Heart right ventricle (tissue), 16 donors: Measurements from ENCODE around the gene EBI3. TPM values are rescaled to one million over a fixed set of nuclear protein-coding genes. Genes with fewer than 3 reads are reported as not detected.

Experiments
- ATAC-seq, 8 donors: fragments of 200-7000 bp; cut with Tn5 transposase; one replicate each; pipeline ENCODE4 v1.9.1; 2020; ENCODE audit warnings: mild to moderate bottlenecking in 8 of 8, moderate library complexity in 8 of 8, moderate number of reproducible peaks in 1 of 8
- DNase-seq, 2 donors: peaks; one replicate each; pipeline ENCODE4 v3.0.0-alpha.2; 2020
- H3K27ac ChIP-seq, 10 donors: fragments of 200-600 bp; sonication (generic) in 2 of 10; one replicate each; pipeline versions ENCODE4 v1.5.0 to v1.8.0; 2020 to 2022; ENCODE audit warnings: mild to moderate bottlenecking in 3 of 10
- H3K27me3 ChIP-seq, 7 donors: fragments of 200-600 bp; one replicate each; pipeline ENCODE4 v1.8.0; 2021 to 2022; ENCODE audit warnings: mild to moderate bottlenecking in 2 of 7
- H3K36me3 ChIP-seq, 9 donors: fragments of 200-600 bp; sonication (generic) in 1 of 9; one replicate each; pipeline versions ENCODE4 v1.5.0 to v1.8.0; 2020 to 2022; ENCODE audit warnings: mild to moderate bottlenecking in 2 of 9
- H3K4me1 ChIP-seq, 9 donors: fragments of 200-600 bp; sonication (generic) in 1 of 9; one replicate each; pipeline versions ENCODE4 v1.5.0 to v1.8.0; 2020 to 2022; ENCODE audit warnings: mild to moderate bottlenecking in 4 of 9
- H3K4me3 ChIP-seq, 10 donors: fragments of 200-600 bp; sonication (generic) in 2 of 10; one replicate each; pipeline versions ENCODE4 v1.5.0 to v1.8.0; 2020 to 2022; ENCODE audit warnings: mild to moderate bottlenecking in 7 of 10, moderate library complexity in 2 of 10
- H3K9me3 ChIP-seq, 11 donors: fragments of 200-600 bp in 10 of 11; sonication (generic) in 2 of 11; one replicate each; pipeline versions ENCODE4 v1.5.0 to v1.8.0; 2013 to 2022; ENCODE audit warnings: mild to moderate bottlenecking in 2 of 11, control low read depth in 1 of 11, moderate library complexity in 1 of 11
- CTCF ChIP-seq, 9 donors: fragments of 200-600 bp; sonication (generic) in 2 of 9; IDR thresholded peaks; one replicate each; pipeline versions ENCODE4 v1.5.0 to v1.8.0; 2021 to 2022; ENCODE audit warnings: antibody characterized with exemption in 9 of 9, mild to moderate bottlenecking in 5 of 9, moderate library complexity in 1 of 9
- WGBS, 2 donors: extraction: QIAGEN DNeasy Blood & Tissue Kit; methylation state at CpG; one replicate each; pipeline ENCODE4 v1.1.7; 2013; ENCODE audit warnings: inconsistent platforms in 1 of 2; 5-methylcytosine and 5-hydroxymethylcytosine counted together
- intact Hi-C, 10 donors: fragments of 100-400 bp; cut with DNase I; formaldehyde crosslinking; loops; one replicate each; pipeline versions ENCODE4 v1.11.1 to v1.14.2; 2022
- polyA plus RNA-seq, 2 donors: library from polyadenylated mRNA; stranded (reverse); fragments of 200-250 nt; gene quantifications; one replicate each; pipeline ENCODE4 v1.2.3, GENCODE V29; 2013
- total RNA-seq, 10 donors: library from RNA; stranded (reverse); fragmentation: NEBNext Ultra II Directional in 3 of 10; extraction: Animal tissue kit (Norgen Biotek cat#: 25700) in 3 of 10; gene quantifications; one replicate each; pipeline versions ENCODE4 v1.2.1 to v1.2.4, GENCODE V29; 2021 to 2023
- donor health status: Arrhythmogenic right ventricular cardiomyopathy.
- donor health status: ischemic (EF 13 %, LVEDD 7.1; RV severe dilation, severe dysfunction).
- donor health status: healthy with polysubstance abuse.
- donor health status: DM: no; HTN: yes; CAD: no.
- donor health status: DM: no; HTN: no; CAD: no.
- donor health status: ischemic (EF 25% LVEDD 6.9; RV normal size, moderate dysfunction).
- donor health status: ischemic (EF 25% LVEDD 5.7; RV mildly dilated, moderate dysfunction).
- donor health status: healthy.
- donor health status: DM: yes; HTN: yes; CAD: no.
- donor health status: Ischemic cardiomyopathy.
- donor health status: ischemic (EF 35%, LVEDD 5.7; RV mildly dilated, moderate dysfunction).
- donor health status: nonischemic (EF 11% LVEDD 7.7; RV severe dilation, severe dysfunction).
- donor health status: DM: yes; HTN: yes; CAD: no.
- donor health status: PGD.
- donor health status: ischemic (EF 29% LVEDD 5.4; RV normal size, mild dysfunction).
- donor health status: nonischemic (EF 23%, LVEDD 6.1; RV moderate dilation, normal function).

EBI3 gene
- total and polyA plus RNA-seq, 12 donors, result 0.49 to 2.4 (median 0.81) TPM; not detected in 4

GRCh38 chr19:4197625-4198466 lies 31.5 kb upstream of the EBI3 start:
- no peaks in the 10 kb centered on the region for H3K9me3 ChIP-seq
- peaks cover 22 to 67% (median 65%) of the 10 kb centered on the region in 7 donors for H3K27me3 ChIP-seq
- intact Hi-C loops, result no loop called here
- H3K4me3 ChIP-seq, result peak overlapping the region in 2 of 10 donors; percentile 8 to 10
- DNase-seq, result no peak
- H3K27ac ChIP-seq, result no peak overlapping the region
- WGBS, 2 donors, result 19 to 20% methylated on average over 44 to 63 of the region's 70 CpGs
- TF ChIP-seq CTCF (IDR thresholded peaks at IDR 0.05), result no peak
- ATAC-seq, result no peak
- peaks cover 0 to 9% (median 3%) of the 10 kb centered on the region in 9 donors for H3K4me1 ChIP-seq
- H3K36me3 ChIP-seq, result no peaks in the 10 kb centered on the region

GRCh38 chr19:4198467-4199126 lies 30.7 kb upstream of the EBI3 start:
- Histone ChIP-seq H3K27ac (no peak overlapping the region), H3K4me1 (peaks cover 0 to 9% (median 3%) of the 10 kb centered on the region in 9 donors), H3K36me3 (no peaks in the 10 kb centered on the region), H3K9me3 (no peaks in the 10 kb centered on the region), H3K4me3 (peak overlapping the region in 2 of 10 donors; percentile 8 to 10), H3K27me3 (peaks cover 22 to 63% (median 58%) of the 10 kb centered on the region in 7 donors)
- intact Hi-C loops, result no loop called here
- 5 to 8% methylated on average over 24 to 28 of the region's 28 CpGs for WGBS, 2 donors
- no peak for TF ChIP-seq CTCF (IDR thresholded peaks at IDR 0.05)
- ATAC-seq (no peak), DNase-seq (no peak)

DNA sequence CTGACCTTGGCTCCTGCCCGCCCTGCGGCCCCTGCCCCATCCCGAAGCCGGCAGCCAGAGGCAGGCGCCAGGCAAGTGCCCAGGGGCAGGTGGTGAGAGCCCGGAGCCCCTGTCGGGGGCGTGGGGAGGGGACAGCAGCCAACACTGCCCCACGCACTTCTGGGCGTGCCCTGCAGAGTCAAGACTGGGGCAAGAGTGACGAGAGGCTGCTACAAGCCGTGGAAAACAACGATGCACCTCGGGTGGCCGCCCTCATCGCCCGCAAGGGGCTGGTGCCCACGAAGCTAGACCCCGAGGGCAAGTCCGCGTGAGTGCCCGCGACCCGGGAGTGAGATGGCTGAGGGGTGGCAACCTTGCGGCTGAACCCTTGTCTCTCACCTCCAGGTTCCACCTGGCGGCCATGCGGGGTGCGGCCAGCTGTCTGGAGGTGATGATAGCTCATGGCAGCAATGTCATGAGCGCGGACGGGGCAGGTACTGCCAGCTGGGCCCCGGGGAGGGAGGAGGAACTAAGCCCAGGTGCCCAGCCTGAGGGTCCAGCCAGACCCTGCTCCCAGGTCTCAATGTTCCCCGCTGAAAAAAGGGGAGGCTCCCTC lies 29.5 kb upstream of the EBI3 start:
- Histone ChIP-seq H3K27ac (no peak overlapping the region), H3K9me3 (no peaks in the 10 kb centered on the region), H3K4me3 (no peak overlapping the region), H3K36me3 (no peaks in the 10 kb centered on the region), H3K4me1 (peaks cover 0 to 10% (median 6%) of the 10 kb centered on the region in 9 donors), H3K27me3 (peaks cover 22 to 53% (median 48%) of the 10 kb centered on the region in 7 donors)
- DNase-seq (no peak), ATAC-seq (no peak)
- intact Hi-C loops, result loop anchor here in 7 of 10 donors (5.0 to 10.0 kb wide), 3 partner anchors 212 to 535 kb away; partner anchors contain the start of gene EEF2 (in 6 of the 7)
- 73 to 75% methylated on average over 33 of the region's 33 CpGs for WGBS, 2 donors
- TF ChIP-seq CTCF (IDR thresholded peaks at IDR 0.05), result no peak

GRCh38 chr19:4200940-4201542 lies 28.3 kb upstream of the EBI3 start:
- Histone ChIP-seq H3K27ac (no peak overlapping the region), H3K36me3 (no peaks in the 10 kb centered on the region), H3K27me3 (peaks cover 22 to 41% (median 37%) of the 10 kb centered on the region in 7 donors), H3K9me3 (no peaks in the 10 kb centered on the region), H3K4me1 (peaks cover 0 to 12% (median 7%) of the 10 kb centered on the region in 9 donors), H3K4me3 (no peak overlapping the region)
- DNase-seq (no peak), ATAC-seq (no peak)
- TF ChIP-seq CTCF (IDR thresholded peaks at IDR 0.05), result no peak
- intact Hi-C loops, result loop anchor here in 7 of 10 donors (5.0 to 10.0 kb wide), 3 partner anchors 214 to 536 kb away; partner anchors contain the start of gene EEF2 (in 6 of the 7)
- 83 to 85% methylated on average over 2 of the region's 2 CpGs for WGBS, 2 donors
